Endodermal cell (in vitro differentiated cells): Measurements from ENCODE around the gene SLC4A5. TPM values are rescaled to one million over a fixed set of nuclear protein-coding genes. Genes with fewer than 3 reads are reported as not detected.

ENCODE experiments used
- DNase-seq: peaks from one replicate; pipeline ENCODE4 v3.0.0-alpha.2; 2017
- H3K27ac ChIP-seq: 2 replicates; pipeline ENCODE4 v1.5.1; 2013; ENCODE audit warnings: mild to moderate bottlenecking, low read depth, low read length, moderate library complexity
- H3K27me3 ChIP-seq: 2 replicates; pipeline ENCODE4 v1.6.1; 2013; ENCODE audit warnings: mild to moderate bottlenecking, low read length, moderate library complexity; ENCODE audit not compliant: insufficient read depth, control insufficient read depth, poor library complexity, severe bottlenecking
- H3K36me3 ChIP-seq: 2 replicates; pipeline ENCODE4 v1.7.0; 2013; ENCODE audit warnings: mild to moderate bottlenecking, low read length, moderate library complexity; ENCODE audit not compliant: control insufficient read depth, insufficient read depth
- H3K4me1 ChIP-seq: one replicate; pipeline ENCODE4 v1.7.0; 2013; ENCODE audit warnings: low read length; ENCODE audit not compliant: control insufficient read depth, insufficient read depth
- H3K4me3 ChIP-seq: 2 replicates; pipeline ENCODE4 v1.5.1; 2013; ENCODE audit warnings: mild to moderate bottlenecking, low read length, moderate library complexity
- H3K9ac ChIP-seq: 2 replicates; pipeline ENCODE4 v1.6.1; 2013; ENCODE audit warnings: mild to moderate bottlenecking, low read length, moderate library complexity; ENCODE audit not compliant: poor library complexity, severe bottlenecking; ENCODE audit errors: extremely low read depth
- H3K9me3 ChIP-seq: 2 replicates; pipeline ENCODE4 v1.6.1; 2013; ENCODE audit warnings: mild to moderate bottlenecking, low read length, moderate library complexity; ENCODE audit not compliant: control insufficient read depth
- H3K27ac Mint-ChIP-seq: 2 replicates; pipeline ENCODE4 v1.8.0; 2020; ENCODE audit warnings: mixed read lengths
- H3K27me3 Mint-ChIP-seq: 2 replicates; pipeline ENCODE4 v1.8.0; 2021; ENCODE audit warnings: mild to moderate bottlenecking, mixed read lengths; ENCODE audit not compliant: insufficient read depth
- H3K36me3 Mint-ChIP-seq: 2 replicates; pipeline ENCODE4 v1.8.0; 2020; ENCODE audit warnings: low read depth, mixed read lengths
- H3K4me1 Mint-ChIP-seq: 2 replicates; pipeline ENCODE4 v1.8.0; 2020; ENCODE audit warnings: mixed read lengths
- H3K4me3 Mint-ChIP-seq: 2 replicates; pipeline ENCODE4 v1.8.0; 2020; ENCODE audit warnings: mild to moderate bottlenecking, moderate library complexity, mixed read lengths
- H3K9me3 Mint-ChIP-seq: 2 replicates; pipeline ENCODE4 v1.8.0; 2020; ENCODE audit warnings: mild to moderate bottlenecking, mixed read lengths
- CTCF ChIP-seq: fragments of 200-600 bp; sonication (generic); conservative IDR thresholded peaks from 2 replicates; pipeline ENCODE4 v1.5.0; 2021; ENCODE audit warnings: antibody characterized with exemption, mild to moderate bottlenecking
- WGBS, 2 experiments: methylation state at CpG; one replicate each; pipeline versions ENCODE4 v1.1.5 to v1.1.7; 2013; ENCODE audit warnings: missing lambda C conversion rate in 2 of 2, mixed read lengths in 1 of 2; ENCODE audit not compliant: insufficient coverage in 1 of 2, insufficient read length in 1 of 2; 5-methylcytosine and 5-hydroxymethylcytosine counted together
- total RNA-seq, 2 donors: library from RNA; stranded (reverse); fragmentation: NEBNext Ultra II Directional in 1 of 2; extraction: Animal tissue kit (Norgen Biotek cat#: 25700) in 1 of 2; gene quantifications; 2 replicates in 1 of 2; 3 replicates in 1 of 2; pipeline ENCODE4 v1.2.1, GENCODE V29; 2021

The SLC4A5 gene
- total RNA-seq, 2 donors from 2014 or later, result 2.5 to 3.7 TPM

GRCh38 chr2:74391209-74391579 is 48.0 kb upstream of the SLC4A5 start:
- H3K9me3 Mint-ChIP-seq, result no peaks in the 10 kb centered on the region
- H3K4me3 Mint-ChIP-seq, result peak overlapping the region; percentile 83
- peaks cover 7% of the 10 kb centered on the region for H3K4me1 Mint-ChIP-seq
- Histone ChIP-seq H3K9ac (peak overlapping the region; percentile 95), H3K4me1 (no peaks in the 10 kb centered on the region), H3K4me3 (peak overlapping the region; percentile 93), H3K27me3 (no peaks in the 10 kb centered on the region), H3K36me3 (peaks cover 10% of the 10 kb centered on the region), H3K9me3 (no peaks in the 10 kb centered on the region), H3K27ac (no peak overlapping the region)
- no peaks in the 10 kb centered on the region for H3K36me3 Mint-ChIP-seq
- 0 to 1% methylated on average over 6 to 11 of the region's 11 CpGs for WGBS, 2 experiments
- peaks cover 2% of the 10 kb centered on the region for H3K27me3 Mint-ChIP-seq
- TF ChIP-seq CTCF, result no peak
- no peak for DNase-seq
- H3K27ac Mint-ChIP-seq, result peak overlapping the region; percentile 96

- H3K36me3 ChIP-seq, result peaks cover 13% of the 10 kb centered on the region
- H3K4me1 Mint-ChIP-seq, result peaks cover 7% of the 10 kb centered on the region
- no peaks in the 10 kb centered on the region for H3K9me3 Mint-ChIP-seq
- H3K36me3 Mint-ChIP-seq, result no peaks in the 10 kb centered on the region
- 69 to 76% methylated on average over 4 to 5 of the region's 5 CpGs for WGBS, 2 experiments
- peak overlapping the region; percentile 83 for H3K4me3 Mint-ChIP-seq
- peak overlapping the region; percentile 93 for H3K4me3 ChIP-seq
- no peak overlapping the region for H3K27ac ChIP-seq
- no peak for DNase-seq
- H3K4me1 ChIP-seq, result no peaks in the 10 kb centered on the region
- H3K27me3 ChIP-seq, result no peaks in the 10 kb centered on the region
- H3K9me3 ChIP-seq, result no peaks in the 10 kb centered on the region
- no peak for TF ChIP-seq CTCF
- no peak overlapping the region for H3K27ac Mint-ChIP-seq
- peak overlapping the region; percentile 95 for H3K9ac ChIP-seq
- H3K27me3 Mint-ChIP-seq, result peaks cover 2% of the 10 kb centered on the region
Observed at GRCh38 chr2:74390606-74391005, 47.4 kb upstream of the SLC4A5 start.

GRCh38 chr2:74387346-74387745 is 44.1 kb upstream of the SLC4A5 start:
- no peaks in the 10 kb centered on the region for H3K9me3 ChIP-seq
- Mint-ChIP-seq H3K27me3 (no peaks in the 10 kb centered on the region), H3K36me3 (peaks cover 9% of the 10 kb centered on the region), H3K4me1 (peaks cover 7% of the 10 kb centered on the region), H3K4me3 (no peak overlapping the region), H3K27ac (no peak overlapping the region), H3K9me3 (no peaks in the 10 kb centered on the region)
- H3K27ac ChIP-seq, result no peak overlapping the region
- no peak overlapping the region for H3K9ac ChIP-seq
- TF ChIP-seq CTCF, result no peak
- peaks cover 20% of the 10 kb centered on the region for H3K36me3 ChIP-seq
- no peak for DNase-seq
- H3K27me3 ChIP-seq, result no peaks in the 10 kb centered on the region
- WGBS, 2 experiments, result 98 to 100% methylated on average over 1 of the region's 1 CpG
- H3K4me1 ChIP-seq, result no peaks in the 10 kb centered on the region
- no peak overlapping the region for H3K4me3 ChIP-seq
